ENCODE data around the gene MRPS31. TPM values are rescaled to one million over a fixed set of nuclear protein-coding genes. Genes with fewer than 3 reads are reported as not detected.

MRPS31 gene
- total RNA-seq, 1 donor = 25.1 TPM

DNA sequence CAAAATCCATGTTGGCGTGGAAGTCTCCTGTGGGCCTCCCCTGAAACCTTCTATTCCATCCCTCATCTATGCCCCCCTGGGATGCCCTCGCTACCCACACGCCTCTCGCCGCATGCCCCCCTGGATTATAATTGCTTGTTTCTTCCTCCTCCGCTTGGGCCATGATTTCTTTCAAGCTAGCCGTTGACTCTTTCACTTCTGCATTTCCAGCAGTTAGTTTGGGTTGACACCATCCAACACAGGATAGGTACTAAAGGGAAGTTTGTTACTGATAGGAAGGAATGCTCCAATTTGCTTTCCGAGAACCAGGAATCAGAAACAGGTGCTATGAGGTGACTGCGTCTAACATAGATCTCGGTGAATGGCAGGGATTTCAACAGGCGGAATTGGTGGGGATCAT is 10.7 kb upstream of the MRPS31 start:
- no peak for DNase-seq (ENCODE audit: low read depth)
- TF ChIP-seq, protein P1, sequence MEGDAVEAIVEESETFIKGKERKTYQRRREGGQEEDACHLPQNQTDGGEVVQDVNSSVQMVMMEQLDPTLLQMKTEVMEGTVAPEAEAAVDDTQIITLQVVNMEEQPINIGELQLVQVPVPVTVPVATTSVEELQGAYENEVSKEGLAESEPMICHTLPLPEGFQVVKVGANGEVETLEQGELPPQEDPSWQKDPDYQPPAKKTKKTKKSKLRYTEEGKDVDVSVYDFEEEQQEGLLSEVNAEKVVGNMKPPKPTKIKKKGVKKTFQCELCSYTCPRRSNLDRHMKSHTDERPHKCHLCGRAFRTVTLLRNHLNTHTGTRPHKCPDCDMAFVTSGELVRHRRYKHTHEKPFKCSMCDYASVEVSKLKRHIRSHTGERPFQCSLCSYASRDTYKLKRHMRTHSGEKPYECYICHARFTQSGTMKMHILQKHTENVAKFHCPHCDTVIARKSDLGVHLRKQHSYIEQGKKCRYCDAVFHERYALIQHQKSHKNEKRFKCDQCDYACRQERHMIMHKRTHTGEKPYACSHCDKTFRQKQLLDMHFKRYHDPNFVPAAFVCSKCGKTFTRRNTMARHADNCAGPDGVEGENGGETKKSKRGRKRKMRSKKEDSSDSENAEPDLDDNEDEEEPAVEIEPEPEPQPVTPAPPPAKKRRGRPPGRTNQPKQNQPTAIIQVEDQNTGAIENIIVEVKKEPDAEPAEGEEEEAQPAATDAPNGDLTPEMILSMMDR (IDR thresholded peaks at IDR 0.05; ENCODE audit: insufficient read depth, low read length) = no peak
- no peak overlapping the region for H3K4me3 ChIP-seq (ENCODE audit: low read depth, low read length)

DNA sequence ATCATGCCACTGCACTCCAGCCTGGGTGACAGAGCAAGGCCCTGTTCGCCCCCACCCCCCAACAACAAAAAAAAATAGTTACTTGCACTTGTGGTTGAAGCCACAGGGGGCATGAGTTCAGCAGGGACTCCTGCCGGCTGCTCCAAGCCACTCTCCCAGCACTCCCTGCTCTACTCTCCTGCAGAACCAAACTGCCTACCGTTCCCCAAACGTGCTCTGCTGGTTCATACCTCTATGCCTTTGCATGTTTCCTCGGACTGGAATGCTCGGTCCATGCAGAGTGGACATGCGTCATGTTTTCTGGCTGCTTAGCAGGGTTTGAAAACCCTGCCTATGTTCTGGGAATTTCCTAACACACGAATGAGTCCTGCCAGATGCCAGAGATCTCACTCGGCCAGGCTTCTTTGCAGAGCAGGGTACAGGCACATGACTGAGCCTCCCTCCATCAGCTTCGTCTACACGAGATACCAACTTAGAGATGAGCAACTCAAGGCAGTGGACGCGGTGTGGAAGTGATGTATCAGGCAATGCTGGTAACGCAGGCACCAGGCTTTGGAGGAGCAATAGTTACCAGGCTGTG is 9.9 kb upstream of the MRPS31 start:
- no peak for DNase-seq (ENCODE audit: low read depth)
- no peak overlapping the region for H3K4me3 ChIP-seq (ENCODE audit: low read depth, low read length)
- TF ChIP-seq, protein P1 (IDR thresholded peaks at IDR 0.05; ENCODE audit: insufficient read depth, low read length) = peak; percentile 6

- DNase-seq (ENCODE audit: low read depth) = no peak
- TF ChIP-seq, protein P1 (IDR thresholded peaks at IDR 0.05; ENCODE audit: insufficient read depth, low read length) = no peak
- H3K4me3 ChIP-seq (ENCODE audit: low read depth, low read length) = no peak overlapping the region
Observed at GRCh38 chr13:40779796-40780285, 8.9 kb upstream of the MRPS31 start.

DNA sequence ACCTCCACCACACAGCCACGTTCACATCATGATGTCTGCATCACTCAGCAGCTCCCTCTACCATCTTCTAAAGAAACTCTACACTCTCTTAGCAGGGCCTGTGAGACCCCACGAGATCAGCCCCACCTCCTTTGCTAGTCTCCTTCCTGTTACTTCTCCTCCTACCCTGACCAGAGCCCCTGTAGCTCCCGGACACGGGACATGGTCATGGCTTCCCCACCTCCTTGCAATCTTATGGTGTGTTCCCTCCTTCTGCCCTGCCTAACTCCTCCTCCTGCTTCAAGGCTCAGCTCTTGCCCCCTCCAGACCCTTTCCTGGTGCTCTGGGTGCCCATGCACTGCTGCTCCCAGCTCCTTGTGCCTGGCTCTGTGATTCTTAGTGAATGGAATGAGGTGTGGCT is 8.1 kb upstream of the MRPS31 start:
- H3K4me3 ChIP-seq (ENCODE audit: low read depth, low read length) = no peak overlapping the region
- TF ChIP-seq, protein P1 (IDR thresholded peaks at IDR 0.05; ENCODE audit: insufficient read depth, low read length) = no peak
- DNase-seq (ENCODE audit: low read depth) = no peak

DNA sequence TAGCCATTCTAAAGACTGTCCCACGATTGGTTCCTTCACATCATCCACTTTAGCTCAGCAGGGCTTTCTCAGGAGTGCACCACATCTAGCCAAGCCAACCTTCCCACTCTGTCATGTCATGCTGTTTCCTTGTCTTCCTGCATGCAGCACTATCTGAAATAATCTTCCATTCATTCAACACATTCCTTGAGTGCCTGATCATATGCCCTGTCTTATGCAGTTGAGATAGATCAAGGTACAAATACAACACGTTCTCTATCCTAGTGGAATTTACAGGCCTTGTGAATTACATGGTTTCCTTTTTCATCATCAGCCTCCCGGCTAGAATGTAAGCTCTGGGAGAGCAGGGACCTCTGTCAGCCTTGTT is 6.8 kb upstream of the MRPS31 start:
- TF ChIP-seq, protein P1 (IDR thresholded peaks at IDR 0.05; ENCODE audit: insufficient read depth, low read length) = no peak
- no peak for DNase-seq (ENCODE audit: low read depth)
- H3K4me3 ChIP-seq (ENCODE audit: low read depth, low read length) = no peak overlapping the region

DNA sequence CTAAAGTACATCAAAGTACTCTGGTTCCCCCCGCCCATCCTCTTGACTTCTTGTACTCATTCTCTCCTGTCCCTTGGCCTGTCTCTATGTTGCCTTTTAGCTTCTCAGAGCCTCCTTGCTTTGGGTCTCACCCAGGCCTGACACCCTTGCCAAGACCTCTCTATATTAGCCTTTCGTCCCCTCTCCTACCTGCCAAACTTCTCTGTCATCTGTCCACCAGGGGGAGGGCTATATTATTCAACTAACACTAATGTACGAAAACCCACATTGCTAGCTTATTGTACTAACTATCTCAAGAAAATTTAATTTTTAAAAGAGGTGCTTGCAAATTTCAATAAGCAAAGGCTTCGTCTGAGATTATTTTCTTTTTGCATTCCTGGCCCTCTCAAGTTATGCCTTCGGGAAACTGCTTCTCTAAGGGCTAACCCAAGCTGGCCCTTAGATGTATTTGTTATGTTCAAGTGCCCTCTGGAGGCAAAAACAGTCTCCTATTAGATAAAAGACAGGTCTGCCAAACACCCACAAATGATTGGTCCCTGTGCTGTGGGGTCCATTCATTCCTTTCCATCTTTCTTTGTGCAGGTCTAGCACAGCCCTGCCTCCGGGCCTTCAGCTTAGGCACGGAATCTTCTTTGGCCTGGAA is 6.3 kb upstream of the MRPS31 start:
- TF ChIP-seq, protein P1 (IDR thresholded peaks at IDR 0.05; ENCODE audit: insufficient read depth, low read length) = peak; percentile 59
- no peak overlapping the region for H3K4me3 ChIP-seq (ENCODE audit: low read depth, low read length)
- DNase-seq (ENCODE audit: low read depth) = peak; percentile 68
